K562 (cell line): ENCODE results near the gene GPR35. TPM values are rescaled to one million over a fixed set of nuclear protein-coding genes. Genes with fewer than 3 reads are reported as not detected.

ENCODE experiments used
- MTA3 ChIP-seq: fragments of 450-650 bp; formaldehyde crosslinking; IDR thresholded peaks from 2 replicates; pipeline ENCODE4 v1.6.1; 2017; ENCODE audit warnings: mild to moderate bottlenecking, borderline replicate concordance
- SMC3 ChIP-seq: conservative IDR thresholded peaks from 2 replicates; pipeline ENCODE4 v1.6.1; 2011; ENCODE audit warnings: low read depth, low read length, improper control_type of control experiment; ENCODE audit not compliant: insufficient read depth
- ZNF316 ChIP-seq: fragments of 450-650 bp; IDR thresholded peaks from 2 replicates; pipeline ENCODE4 v1.6.1; 2016
- ZNF57 ChIP-seq: fragments of 450-650 bp; formaldehyde crosslinking; IDR thresholded peaks from 2 replicates; pipeline ENCODE4 v1.4.0; 2020; ENCODE audit warnings: mild to moderate bottlenecking, moderate library complexity
- polyA plus RNA-seq, 8 experiments: library from polyadenylated mRNA; depleted of rRNA in 4 of 8; stranded (reverse) in 5 of 8; unstranded in 3 of 8; fragments of >200 nt; fragmentation: Nextera tagmentation in 2 of 8; fragmentation: Illumina TruSeq in 1 of 8; extraction: Ambion mirVana in 2 of 8; extraction: Trizol in 1 of 8; gene quantifications; 2 replicates each; pipeline versions ENCODE4 v1.2.1 to v1.2.3, GENCODE V29; 2011 to 2014; ENCODE audit warnings: inconsistent platforms in 1 of 8, missing spikeins in 1 of 8
- total RNA-seq, 7 experiments: library from RNA; depleted of rRNA in 6 of 7; stranded (reverse); fragments of >200 nt in 6 of 7; fragmentation: Illumina TruSeq in 2 of 7; extraction: Trizol in 2 of 7; gene quantifications; 2 replicates each; pipeline versions ENCODE4 v1.2.1 to v1.2.3, GENCODE V29; 2011 to 2021; ENCODE audit warnings: low replicate concordance in 1 of 7
- TF ChIP-seq, protein P1 (sequence below), 2 experiments: fragments of 450-650 bp; formaldehyde crosslinking in 1 of 2; IDR thresholded peaks; 2 replicates each; pipeline versions ENCODE4 v1.4.0 to v1.6.1; 2014 to 2020; ENCODE audit warnings: mild to moderate bottlenecking in 2 of 2, borderline replicate concordance in 1 of 2, low read depth in 1 of 2
- TF ChIP-seq, protein P2 (sequence below): sonication (generic); formaldehyde crosslinking; IDR thresholded peaks from 2 replicates; pipeline ENCODE4 v1.8.0; 2022; ENCODE audit warnings: missing genetic modification reagents, mild to moderate bottlenecking, moderate library complexity, borderline replicate concordance

GPR35 gene
- total and polyA plus RNA-seq, 9 of the 15 experiments (the other 6 are each of a cell fraction or from before 2014, with no cell fraction given) = 0.04 to 0.50 (median 0.29) TPM; not detected in 3

GRCh38 chr2:240595381-240596079, 29.8 kb upstream of the GPR35 start (continued):
- TF ChIP-seq, protein P1, sequence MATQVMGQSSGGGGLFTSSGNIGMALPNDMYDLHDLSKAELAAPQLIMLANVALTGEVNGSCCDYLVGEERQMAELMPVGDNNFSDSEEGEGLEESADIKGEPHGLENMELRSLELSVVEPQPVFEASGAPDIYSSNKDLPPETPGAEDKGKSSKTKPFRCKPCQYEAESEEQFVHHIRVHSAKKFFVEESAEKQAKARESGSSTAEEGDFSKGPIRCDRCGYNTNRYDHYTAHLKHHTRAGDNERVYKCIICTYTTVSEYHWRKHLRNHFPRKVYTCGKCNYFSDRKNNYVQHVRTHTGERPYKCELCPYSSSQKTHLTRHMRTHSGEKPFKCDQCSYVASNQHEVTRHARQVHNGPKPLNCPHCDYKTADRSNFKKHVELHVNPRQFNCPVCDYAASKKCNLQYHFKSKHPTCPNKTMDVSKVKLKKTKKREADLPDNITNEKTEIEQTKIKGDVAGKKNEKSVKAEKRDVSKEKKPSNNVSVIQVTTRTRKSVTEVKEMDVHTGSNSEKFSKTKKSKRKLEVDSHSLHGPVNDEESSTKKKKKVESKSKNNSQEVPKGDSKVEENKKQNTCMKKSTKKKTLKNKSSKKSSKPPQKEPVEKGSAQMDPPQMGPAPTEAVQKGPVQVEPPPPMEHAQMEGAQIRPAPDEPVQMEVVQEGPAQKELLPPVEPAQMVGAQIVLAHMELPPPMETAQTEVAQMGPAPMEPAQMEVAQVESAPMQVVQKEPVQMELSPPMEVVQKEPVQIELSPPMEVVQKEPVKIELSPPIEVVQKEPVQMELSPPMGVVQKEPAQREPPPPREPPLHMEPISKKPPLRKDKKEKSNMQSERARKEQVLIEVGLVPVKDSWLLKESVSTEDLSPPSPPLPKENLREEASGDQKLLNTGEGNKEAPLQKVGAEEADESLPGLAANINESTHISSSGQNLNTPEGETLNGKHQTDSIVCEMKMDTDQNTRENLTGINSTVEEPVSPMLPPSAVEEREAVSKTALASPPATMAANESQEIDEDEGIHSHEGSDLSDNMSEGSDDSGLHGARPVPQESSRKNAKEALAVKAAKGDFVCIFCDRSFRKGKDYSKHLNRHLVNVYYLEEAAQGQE (IDR thresholded peaks at IDR 0.05; ENCODE audit: borderline replicate concordance) = peak; percentile 53; the same call in 1 of the 2 replicates
- TF ChIP-seq, protein P1 (CRISPR knock-in tag; IDR thresholded peaks at IDR 0.05; ENCODE audit: low read depth) = no peak
- TF ChIP-seq, protein P2, sequence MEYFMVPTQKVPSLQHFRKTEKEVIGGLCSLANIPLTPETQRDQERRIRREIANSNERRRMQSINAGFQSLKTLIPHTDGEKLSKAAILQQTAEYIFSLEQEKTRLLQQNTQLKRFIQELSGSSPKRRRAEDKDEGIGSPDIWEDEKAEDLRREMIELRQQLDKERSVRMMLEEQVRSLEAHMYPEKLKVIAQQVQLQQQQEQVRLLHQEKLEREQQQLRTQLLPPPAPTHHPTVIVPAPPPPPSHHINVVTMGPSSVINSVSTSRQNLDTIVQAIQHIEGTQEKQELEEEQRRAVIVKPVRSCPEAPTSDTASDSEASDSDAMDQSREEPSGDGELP (CRISPR knock-in tag) = 0 out of 2 replicates have a peak, but pooled peaks have one; percentile 15
- 0 out of 2 replicates have a peak, but pooled peaks have one; percentile 19 for TF ChIP-seq SMC3
- TF ChIP-seq ZNF57 (CRISPR knock-in tag) = no peak
- no peak for TF ChIP-seq MTA3
- TF ChIP-seq ZNF316 = no peak
